NCI-H446 (cell line): Measurements from ENCODE around the gene TKTL2.

Experiments used
- DNase-seq, 2 experiments: peaks; one replicate each; lab custom pipeline; 2025; lab: John Stamatoyannopoulos, UW

Gene TKTL2, protein sequence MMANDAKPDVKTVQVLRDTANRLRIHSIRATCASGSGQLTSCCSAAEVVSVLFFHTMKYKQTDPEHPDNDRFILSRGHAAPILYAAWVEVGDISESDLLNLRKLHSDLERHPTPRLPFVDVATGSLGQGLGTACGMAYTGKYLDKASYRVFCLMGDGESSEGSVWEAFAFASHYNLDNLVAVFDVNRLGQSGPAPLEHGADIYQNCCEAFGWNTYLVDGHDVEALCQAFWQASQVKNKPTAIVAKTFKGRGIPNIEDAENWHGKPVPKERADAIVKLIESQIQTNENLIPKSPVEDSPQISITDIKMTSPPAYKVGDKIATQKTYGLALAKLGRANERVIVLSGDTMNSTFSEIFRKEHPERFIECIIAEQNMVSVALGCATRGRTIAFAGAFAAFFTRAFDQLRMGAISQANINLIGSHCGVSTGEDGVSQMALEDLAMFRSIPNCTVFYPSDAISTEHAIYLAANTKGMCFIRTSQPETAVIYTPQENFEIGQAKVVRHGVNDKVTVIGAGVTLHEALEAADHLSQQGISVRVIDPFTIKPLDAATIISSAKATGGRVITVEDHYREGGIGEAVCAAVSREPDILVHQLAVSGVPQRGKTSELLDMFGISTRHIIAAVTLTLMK

DNA sequence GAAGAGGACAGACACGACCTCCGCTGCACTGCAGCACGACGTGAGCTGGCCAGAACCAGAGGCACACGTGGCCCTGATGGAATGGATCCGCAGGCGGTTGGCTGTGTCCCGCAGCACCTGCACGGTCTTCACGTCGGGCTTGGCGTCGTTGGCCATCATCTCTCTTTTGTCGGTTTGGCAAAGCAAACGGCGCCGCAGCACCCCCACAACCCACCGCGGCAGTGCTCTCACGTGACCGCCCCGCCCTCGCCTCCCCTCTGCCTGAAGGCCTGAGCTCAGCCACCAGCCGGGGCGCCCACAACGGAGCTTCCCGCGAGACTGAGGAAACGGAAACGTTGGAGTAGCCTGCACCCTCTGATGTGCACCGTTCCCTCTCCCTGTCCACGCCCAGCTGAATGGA lies at the start of gene TKTL2:
Gene TKTL2, minus strand, starts transcription at position 179 of the 400 bp plus-strand sequence. Its CDS starts 20 bp downstream, at position 159.
- DNase-seq, result no peak

DNA sequence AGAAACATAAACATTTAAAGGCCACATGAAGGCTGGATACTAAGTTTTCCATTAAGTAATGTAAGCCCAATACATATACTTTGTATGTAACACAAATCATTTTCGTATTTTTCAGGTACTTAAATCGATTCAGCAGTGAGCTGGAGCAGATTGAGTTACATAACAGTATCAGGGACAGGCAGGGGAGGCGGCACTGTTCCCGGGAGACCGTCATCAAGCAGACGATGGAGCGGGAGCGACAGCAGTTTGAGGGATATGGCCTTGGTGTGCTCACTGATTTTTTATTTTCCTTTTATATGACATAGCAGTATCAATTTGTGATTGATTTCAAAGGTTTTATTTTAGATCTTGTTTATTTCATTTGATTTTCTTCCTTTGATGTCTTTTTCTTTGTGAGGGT lies 41.6 kb upstream of the TKTL2 start:
- DNase-seq, result no peak

DNA sequence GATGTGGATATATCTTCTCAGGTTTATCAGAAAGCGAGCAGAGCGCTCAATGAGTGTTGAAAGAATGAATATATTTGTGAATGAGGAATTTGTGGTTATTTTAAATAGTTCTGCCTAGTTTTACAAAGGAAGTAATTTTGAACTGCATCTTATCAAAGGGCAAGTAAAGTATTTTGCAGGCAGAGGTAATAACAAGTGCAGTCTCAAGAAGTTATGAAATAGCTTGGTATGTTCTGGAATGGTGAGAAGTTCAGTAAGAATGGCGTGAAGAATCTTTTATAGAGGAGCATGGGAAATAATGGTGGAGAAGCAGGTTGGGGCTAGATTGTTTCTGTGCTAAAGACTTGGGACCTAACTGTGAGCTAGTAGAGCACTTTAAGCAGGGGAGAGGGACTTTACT lies 31.8 kb upstream of the TKTL2 start:
- DNase-seq, result no peak

DNA sequence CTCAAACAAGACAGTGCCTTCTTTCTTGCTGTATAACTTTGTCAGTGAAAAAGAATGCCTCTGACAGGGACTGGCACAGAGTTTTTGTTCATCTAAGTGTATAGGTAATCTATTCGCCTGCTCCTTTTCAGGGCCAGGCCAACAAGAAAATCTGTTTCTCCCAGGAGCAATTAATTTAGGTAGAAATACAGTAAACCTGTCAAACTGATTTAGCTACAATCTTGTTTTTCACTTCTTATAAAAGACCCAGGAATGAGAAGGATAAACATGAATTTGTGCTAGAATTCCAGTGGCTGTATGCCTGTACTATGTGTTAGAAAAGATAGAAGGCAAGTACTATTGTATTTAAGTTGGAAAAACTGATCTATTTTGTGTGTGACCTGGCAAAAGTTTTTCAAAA lies 27.0 kb upstream of the TKTL2 start:
- no peak for DNase-seq

DNA sequence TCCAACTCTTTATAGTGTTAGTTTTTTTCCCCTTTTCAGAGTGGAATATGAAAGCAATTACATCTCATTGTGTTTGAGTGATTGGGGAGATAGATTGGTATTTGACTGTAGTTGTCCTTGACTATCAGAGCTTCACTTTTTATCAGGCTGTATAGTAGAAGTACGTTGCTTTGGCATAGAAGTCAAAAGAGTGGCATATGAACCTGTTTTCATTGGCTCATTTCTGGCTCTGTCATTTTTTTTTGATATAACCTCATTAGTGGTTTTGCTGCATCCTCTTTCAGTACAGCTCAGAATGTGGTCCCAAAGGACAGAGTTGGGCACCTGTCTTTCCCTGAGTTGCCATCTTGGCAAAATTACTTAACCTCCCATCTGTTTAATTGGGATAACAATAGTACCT lies 22.3 kb upstream of the TKTL2 start:
- DNase-seq, result no peak

DNA sequence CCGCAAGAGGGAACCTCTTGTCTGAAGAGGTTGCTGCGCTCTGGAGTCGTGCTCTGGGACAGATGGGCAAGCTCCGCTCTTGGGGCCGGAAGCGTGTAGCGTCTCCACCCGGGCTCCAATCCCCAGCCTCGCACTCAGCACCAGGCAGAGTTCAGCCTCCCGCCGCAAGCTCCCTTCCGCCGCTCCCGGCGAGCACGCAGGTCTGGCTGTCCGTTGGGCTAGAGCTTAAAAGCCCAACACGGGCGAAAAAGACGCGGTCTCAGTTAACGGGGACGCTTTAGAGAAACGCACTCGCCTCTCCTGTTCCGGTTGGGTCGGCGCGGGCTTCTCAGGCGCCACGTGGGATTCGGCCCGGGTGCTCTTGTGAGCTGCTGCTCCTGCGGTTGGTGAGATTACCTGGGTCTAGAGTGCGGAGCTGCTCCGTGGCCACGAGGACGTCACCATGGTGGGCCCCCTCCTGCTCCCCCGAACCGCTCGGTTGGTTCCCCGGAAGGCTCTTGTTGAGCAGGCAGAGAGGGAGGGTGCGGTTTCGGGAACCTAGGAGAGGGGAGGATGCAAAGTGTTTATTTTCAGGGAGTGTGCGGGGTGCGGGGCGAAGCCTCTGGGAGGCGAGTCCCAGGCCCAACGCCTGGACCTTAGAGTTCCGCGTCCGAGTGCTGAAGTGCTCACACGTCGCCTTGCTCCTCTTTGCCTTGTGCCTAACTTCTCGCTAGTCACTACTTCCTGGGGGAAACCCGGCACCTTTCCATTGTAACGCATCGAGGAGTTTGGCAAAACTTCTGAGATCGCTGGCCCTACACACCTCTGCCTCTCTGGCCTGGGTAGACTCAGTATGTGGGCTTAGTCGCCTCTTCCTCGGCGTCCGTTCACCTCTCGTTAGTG lies 21.0 kb upstream of the TKTL2 start, which contains the start of gene TMA16:
Gene TMA16, plus strand, starts transcription at position 331 of the 882 bp plus-strand sequence. Its CDS starts 112 bp downstream, at position 443.
- DNase-seq, result peak; percentile 87 to 95

DNA sequence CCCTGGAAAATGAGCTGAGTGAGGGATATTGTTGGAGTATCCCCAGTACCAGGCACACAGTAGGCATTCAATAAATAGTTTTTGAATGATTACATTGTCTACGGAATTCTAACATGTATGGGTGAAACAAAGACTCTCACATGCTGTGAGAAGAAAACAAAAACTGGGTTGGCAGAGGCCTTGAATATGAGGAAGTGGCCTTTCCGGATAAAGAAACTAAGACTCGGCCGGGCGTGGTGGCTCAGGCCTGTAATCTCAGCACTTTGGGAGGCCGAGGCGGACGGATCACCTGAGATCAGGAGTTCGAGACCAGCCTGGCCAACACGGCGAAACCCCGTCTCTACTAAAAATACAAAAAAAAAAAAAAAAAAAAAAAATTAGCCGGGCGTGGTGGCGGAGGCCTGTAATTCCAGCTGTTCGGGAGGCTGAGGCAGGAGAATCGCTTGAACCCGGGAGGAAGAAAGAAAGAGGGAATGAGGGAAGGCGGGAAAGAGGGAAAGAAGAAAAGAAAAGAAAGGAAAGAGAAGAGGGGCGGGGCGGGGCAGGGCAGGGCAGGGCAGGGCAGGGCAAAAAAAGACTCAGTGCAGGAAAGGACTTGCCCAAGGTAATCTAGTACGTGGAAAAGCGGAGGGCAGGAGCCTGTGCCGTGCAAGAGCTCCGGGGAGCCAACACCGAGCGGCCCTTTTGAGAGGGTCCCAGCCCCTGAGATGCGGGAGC lies 20.2 kb upstream of the TKTL2 start:
- DNase-seq, result no peak

DNA sequence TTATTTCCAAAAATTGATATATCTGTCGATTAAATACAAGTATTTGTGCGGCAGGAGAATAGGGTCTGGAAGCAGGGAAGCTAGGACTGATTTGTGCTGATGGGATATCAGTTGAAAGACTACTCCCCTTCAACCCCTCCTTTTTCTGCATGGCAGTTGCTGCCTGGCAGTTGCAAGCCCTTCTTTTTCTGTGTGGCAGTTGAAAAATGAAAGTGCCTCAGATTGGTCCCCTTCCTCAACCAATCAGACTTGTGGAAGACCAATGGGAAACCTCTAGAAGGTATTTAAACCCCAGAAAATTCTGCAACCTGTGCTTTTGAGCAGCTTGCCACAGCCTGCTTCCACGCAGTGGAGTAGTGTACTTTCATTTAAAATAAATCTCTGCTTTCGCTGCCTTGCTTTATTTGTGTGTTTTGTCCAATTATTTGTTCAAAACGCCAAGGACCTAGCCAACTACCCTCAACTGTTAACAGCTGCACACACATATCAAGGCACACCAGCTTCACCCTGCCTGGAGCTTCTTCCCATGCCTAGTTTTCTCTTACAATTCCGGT lies 19.5 kb upstream of the TKTL2 start:
- no peak for DNase-seq

DNA sequence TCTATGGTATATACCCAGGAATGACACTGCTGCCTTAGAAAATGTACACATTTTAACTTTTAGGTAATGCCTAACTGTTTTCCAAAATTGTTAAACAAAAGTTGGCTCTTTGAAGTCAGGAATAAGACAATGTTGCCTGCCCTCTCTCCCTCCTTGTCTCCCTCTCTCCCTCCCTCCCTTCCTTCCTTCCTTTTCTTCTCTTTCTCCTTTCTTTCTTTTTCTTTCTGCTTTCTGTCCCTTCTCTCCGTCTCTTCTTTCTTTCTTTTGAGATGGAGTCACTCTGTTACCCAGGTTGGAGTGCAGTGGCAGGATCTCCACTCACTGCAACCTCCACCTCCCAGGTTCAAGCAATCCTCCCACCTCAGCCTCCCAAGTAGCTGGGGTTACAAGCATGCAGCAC lies 16.4 kb upstream of the TKTL2 start:
- no peak for DNase-seq

DNA sequence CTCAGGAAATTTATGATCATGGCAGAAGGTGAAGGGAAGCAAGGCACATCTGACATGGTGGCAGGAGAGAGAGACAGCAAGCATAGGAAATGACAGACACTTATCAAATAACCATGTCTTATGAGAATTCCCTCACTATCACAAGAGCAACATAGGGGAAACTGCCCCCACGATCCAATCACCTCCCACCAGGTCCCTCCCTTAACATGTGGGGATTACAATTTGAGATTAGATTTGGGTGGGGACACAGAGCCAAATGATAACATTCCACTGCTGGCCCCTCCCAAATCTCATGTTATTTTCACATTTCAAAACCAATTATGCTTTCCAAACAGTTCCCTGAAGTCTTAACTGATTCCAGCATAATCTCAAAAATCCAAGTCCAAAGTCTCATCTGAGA lies 12.8 kb upstream of the TKTL2 start:
- no peak for DNase-seq

DNA sequence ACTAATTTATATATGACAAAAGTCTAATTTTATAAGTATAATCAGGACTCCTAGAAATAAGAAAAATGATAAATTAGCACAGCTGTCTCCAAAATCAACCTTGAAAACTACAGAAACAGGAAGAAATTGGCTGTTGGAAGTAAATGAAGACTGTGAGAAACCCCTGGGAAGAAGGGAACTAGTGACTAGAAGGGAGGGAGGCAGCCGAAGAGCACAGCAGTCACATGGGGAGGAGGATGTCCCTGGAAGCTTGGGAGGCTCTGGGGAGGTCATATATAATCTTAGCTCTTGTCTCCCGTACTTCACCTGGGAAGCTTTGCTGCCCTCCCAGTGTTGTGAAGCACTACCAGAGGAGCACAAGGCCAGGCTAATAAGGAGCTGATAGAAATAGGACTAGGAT lies 12.0 kb upstream of the TKTL2 start:
- DNase-seq, result no peak

DNA sequence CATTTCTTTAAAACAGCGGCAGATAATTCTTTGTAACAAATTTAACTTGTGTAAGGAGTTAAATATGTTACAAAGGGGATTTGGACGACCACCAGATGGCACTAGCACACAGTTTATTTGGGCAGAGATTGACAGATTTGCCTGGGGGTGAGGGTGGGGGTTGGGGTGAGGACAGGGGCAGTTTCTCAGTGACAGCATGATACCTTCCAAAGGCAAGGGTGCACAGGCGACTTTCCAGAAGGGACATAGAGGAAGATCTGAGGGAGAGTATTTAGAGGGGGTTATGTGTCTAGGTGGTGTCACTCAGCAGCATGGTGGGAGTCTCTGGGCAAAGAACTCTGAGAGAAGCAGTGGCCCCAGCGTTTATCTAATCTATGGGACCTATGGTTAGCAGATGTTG lies 11.4 kb upstream of the TKTL2 start:
- peak in 1 of 2 experiments; percentile 63 for DNase-seq

DNA sequence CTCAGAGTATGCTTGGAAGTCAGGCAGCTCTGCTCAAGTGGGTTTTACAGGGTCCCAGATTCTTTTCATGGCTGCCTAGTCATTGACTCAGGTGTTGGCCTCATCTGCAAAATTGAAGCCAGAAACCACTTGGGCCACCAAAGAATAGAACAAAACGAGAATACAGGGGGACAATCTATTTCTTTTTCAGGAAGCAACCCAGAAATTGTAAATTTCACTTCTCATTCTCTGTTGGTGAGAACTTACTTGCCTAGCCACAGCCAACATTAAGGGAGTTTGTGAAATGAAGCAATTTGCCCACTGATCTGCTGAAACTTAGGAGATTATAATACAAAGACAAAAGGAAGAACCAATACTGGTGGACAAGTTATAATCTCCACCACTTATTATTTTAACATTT lies 8.6 kb upstream of the TKTL2 start:
- DNase-seq, result no peak

DNA sequence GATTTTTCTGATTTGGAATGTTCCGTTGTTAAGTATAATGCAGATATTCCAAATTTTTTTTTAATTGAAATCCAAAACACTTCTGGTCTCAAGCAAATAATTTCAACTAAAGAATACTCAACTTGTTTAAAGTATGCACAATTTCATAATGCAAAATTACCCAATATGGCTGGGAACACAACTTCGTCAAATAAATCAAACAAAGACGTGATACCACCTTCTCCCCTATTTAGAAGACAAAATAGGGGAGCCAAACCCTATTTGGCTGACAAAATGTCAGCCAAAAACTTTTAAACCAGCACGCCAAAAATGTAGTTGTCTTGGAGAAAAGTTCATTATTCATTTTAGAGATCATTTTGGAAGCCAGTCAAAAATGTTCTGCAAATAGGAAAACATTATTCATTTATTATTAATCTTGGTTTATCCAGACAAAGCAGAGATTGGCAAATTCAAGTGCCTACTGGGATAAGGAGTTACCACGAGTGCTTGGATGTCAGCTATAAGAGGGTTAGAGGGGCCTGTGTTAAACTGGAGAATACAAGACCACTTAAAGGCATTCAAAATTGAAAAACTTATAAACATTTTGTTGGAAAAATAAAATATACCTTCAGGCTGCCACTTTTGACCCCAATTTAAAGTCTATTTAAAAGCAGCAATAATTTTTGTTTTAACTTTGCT lies 3.3 kb upstream of the TKTL2 start:
- no peak for DNase-seq

DNA sequence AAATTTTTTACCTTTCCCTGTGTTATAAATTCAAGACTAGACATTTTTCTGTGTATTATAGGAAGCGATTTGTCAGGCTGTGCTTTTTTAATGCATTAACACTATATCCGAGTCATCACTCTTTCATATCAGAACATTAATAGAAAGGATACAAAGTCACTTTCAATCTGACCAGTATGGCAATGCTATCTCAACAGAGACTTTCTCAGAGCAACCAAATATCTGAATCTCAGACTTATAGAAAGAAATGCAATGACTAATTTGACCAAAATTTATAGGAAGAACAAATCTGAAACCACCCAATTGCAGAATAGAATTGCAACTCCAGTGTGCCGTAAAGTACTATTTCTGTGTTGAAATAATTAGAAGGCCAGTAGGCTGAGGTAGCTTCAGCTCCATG lies 473 bp upstream of the TKTL2 start:
- no peak for DNase-seq

DNA sequence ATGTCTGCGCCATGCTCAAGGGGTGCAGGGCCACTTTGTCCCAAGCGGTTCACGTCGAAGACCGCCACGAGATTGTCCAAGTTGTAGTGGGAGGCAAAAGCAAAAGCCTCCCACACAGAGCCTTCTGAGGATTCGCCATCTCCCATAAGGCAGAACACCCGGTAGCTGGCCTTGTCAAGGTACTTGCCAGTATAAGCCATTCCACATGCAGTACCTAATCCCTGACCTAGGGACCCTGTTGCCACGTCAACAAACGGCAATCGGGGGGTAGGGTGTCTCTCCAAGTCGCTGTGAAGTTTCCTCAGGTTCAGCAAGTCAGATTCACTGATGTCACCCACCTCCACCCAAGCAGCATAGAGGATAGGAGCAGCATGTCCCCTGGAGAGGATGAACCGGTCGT lies 424 bp downstream of the TKTL2 start:
- DNase-seq, result no peak

DNA sequence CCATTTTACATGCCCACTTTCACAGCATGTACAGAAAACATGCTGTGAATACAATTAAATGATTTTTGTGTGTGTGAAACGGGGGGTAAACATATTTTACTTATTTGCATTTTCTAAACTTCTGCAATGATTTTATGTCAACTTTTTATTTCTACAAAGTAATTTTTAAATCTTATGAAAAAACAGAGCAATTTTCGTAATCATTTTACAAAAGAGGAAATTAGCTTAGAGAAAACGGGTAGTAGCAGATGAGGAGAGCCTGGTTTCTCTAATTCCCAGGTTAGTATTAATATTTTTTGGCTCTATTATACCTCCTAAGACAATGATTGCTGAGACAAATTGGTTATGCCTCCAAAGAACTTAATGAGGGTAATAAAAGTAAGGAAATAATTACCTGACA lies 3.2 kb downstream of the TKTL2 start:
- DNase-seq, result no peak

DNA sequence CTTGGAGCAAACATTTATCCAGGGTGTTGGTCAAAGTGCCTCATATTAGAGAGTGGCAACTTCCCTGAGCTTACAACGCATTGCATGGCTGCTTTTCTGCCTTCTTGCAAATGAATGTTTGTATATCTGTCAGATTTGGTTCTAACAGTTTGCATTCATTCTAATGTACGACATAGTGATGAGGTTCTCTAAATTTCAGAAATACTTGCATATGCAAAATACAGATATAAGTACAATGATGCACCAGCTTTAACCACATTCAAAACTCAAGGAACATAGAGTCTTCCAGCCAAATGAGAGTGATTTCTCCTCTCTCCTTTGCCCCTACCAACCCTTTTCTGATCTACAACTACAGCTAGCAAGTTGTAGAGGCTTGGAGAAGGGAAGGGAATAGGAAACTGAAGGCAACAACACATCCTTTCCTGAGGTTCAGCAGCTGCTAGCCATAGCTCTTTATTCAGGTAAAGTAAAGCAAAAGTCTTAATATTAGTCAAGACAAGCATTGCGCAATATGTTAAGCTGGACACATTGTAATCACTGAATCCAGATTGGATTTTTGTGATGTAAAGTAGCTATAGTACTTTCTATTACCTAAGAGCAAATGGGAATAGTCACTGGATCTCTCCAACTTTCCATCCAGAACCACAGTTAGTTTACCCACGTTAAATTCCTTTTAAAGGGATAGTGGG lies 6.3 kb downstream of the TKTL2 start:
- DNase-seq, result no peak

DNA sequence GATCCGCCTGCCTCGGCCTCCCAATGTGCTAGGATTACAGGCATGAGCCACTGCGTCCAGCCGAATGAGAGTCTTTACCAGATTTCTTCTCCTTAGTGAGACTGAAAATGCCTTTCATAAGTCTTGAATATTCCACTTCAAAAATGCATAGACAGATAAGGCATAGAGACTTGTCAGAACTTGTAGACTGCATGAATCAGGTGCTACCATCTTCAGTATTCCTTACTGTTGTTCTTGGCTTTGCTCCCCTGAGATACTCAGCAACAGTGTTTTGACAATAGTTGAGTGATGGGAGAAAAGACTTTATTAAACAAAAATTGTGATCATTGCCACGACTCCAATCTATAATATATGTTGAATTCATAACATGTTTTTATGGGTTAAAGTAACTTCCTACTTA lies 11.0 kb downstream of the TKTL2 start:
- DNase-seq, result no peak

DNA sequence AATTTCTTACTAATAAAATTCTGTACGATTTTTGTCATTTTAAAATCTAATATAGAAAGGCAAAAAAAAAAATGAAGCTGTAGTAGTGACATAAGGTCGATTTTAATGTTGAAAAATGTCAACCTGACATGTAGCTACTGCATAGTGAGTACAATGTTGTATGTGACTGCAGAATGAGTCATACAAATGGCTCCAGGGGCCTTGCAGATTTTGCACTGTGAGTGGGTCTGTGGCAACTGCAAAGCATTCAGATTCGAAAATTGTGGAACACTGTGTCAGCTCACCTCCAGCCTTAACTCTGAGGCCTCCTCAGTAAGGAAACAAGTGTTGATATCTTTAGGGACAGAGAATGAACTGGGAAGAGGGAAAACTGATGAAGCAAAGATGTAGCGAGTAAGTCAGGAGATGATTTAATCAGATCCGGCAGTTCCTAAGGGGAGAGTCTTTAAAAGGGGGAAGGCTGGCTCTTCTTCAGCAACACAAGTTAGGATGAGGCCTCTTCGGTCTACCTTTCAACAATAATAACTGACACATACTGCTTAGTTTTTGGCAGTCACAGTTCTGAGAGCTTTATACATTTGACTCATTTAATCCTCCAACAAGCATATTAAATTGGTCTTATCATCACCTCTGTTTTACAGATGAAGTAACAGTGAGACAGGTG lies 24.9 kb downstream of the TKTL2 start:
- DNase-seq, result no peak
